CD4-positive, alpha-beta memory T cell (primary cell): ENCODE measurements around the gene ATG5. TPM values are rescaled to one million over a fixed set of nuclear protein-coding genes. Genes with fewer than 3 reads are reported as not detected.

Experiments
- CTCF ChIA-PET: fragments of 350-600 bp; sonication (Branson Sonifier 250); formaldehyde crosslinking; loops from one replicate; lab custom pipeline; 2021; ENCODE audit warnings: inconsistent platforms; ENCODE audit not compliant: partially characterized antibody; lab: Charles Lee
- POLR2A ChIA-PET: fragments of 350-600 bp; sonication (Branson Sonifier 250); formaldehyde crosslinking; loops from one replicate; lab custom pipeline; 2021; ENCODE audit not compliant: partially characterized antibody; lab: Charles Lee
- DNase-seq, 5 donors: peaks; one replicate each; pipeline versions ENCODE4 v3.0.0 to v3.0.0-alpha.2; 2020 to 2022; ENCODE audit warnings: mixed read lengths in 1 of 5
- H3K27ac ChIP-seq: one replicate; pipeline ENCODE4 v1.7.0; 2013; ENCODE audit warnings: low read depth, low read length
- H3K27me3 ChIP-seq: 2 replicates; pipeline ENCODE4 v1.7.0; 2013; ENCODE audit warnings: mild to moderate bottlenecking, low read length, moderate library complexity; ENCODE audit not compliant: insufficient read depth
- H3K36me3 ChIP-seq: 2 replicates; pipeline ENCODE4 v1.7.0; 2013; ENCODE audit warnings: mild to moderate bottlenecking, low read length, moderate library complexity; ENCODE audit not compliant: insufficient read depth
- H3K4me1 ChIP-seq: 2 replicates; pipeline ENCODE4 v1.7.0; 2013; ENCODE audit warnings: mild to moderate bottlenecking, low read length, moderate library complexity; ENCODE audit not compliant: insufficient read depth
- H3K4me3 ChIP-seq, 2 donors: one replicate each; pipeline ENCODE4 v1.7.0; 2013; ENCODE audit warnings: low read length in 2 of 2, mild to moderate bottlenecking in 1 of 2
- H3K9me3 ChIP-seq, 2 donors: one replicate each; pipeline ENCODE4 v1.7.0; 2013; ENCODE audit warnings: low read length in 2 of 2, control low read depth in 1 of 2; ENCODE audit not compliant: control insufficient read depth in 1 of 2
- H3K27ac Mint-ChIP-seq, 7 donors: one replicate each; pipeline ENCODE4 v1.8.0; 2020 to 2021; ENCODE audit warnings: mixed read lengths in 7 of 7, mild to moderate bottlenecking in 6 of 7, inconsistent platforms in 3 of 7, moderate library complexity in 3 of 7
- H3K27me3 Mint-ChIP-seq, 2 donors: one replicate each; pipeline ENCODE4 v1.8.0; 2020 to 2021; ENCODE audit warnings: mixed read lengths in 2 of 2
- H3K36me3 Mint-ChIP-seq, 2 donors: one replicate each; pipeline ENCODE4 v1.8.0; 2020 to 2021; ENCODE audit warnings: mixed read lengths in 2 of 2, inconsistent platforms in 1 of 2, mild to moderate bottlenecking in 1 of 2
- H3K4me1 Mint-ChIP-seq, 4 donors: one replicate each; pipeline ENCODE4 v1.8.0; 2020 to 2021; ENCODE audit warnings: mixed read lengths in 4 of 4, mild to moderate bottlenecking in 1 of 4
- H3K4me3 Mint-ChIP-seq, 8 donors: one replicate each; pipeline ENCODE4 v1.8.0; 2020 to 2021; ENCODE audit warnings: mixed read lengths in 8 of 8, mild to moderate bottlenecking in 7 of 8, moderate library complexity in 6 of 8, inconsistent platforms in 3 of 8
- H3K9me3 Mint-ChIP-seq, 8 donors: one replicate each; pipeline ENCODE4 v1.8.0; 2020 to 2021; ENCODE audit warnings: mixed read lengths in 8 of 8, mild to moderate bottlenecking in 5 of 8, inconsistent platforms in 3 of 8, moderate library complexity in 1 of 8
- intact Hi-C: fragments of 100-400 bp; cut with micrococcal nuclease; formaldehyde crosslinking; loops from one replicate; pipeline ENCODE4 v1.15.1; 2023
- polyA plus RNA-seq, 2 donors: library from polyadenylated mRNA; unstranded; fragments of 300-500 nt; fragmentation: Illumina TruSeq; gene quantifications; one replicate each; pipeline ENCODE4 v1.2.3, GENCODE V29; 2021
- total RNA-seq, 2 experiments: library from RNA; stranded (reverse); gene quantifications; one replicate each; pipeline ENCODE4 v1.2.3, GENCODE V29; 2021

ATG5 gene
- total and polyA plus RNA-seq, 4 experiments from 2014 or later: 26.8 to 49.7 (median 35.2) TPM

DNA sequence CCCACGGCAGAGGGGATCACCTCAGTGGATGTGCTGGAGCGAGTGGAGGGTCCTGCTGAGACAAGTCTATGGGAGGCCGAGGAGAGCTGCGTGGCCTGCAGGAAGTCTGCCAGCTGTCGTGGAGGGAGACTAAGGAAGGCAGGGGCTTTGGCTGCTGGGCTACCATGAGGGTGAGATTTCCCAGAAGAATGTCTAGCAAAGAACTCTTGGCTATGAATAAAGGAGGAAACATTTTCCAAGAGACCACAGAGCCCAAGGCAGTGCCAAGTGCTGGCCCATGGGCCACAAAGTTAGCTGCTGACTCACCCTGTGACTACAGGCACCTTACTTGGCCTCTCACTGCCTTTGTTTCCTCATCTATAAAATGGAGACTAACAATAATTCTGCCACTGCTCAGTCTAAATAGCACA, 166.0 kb downstream of the ATG5 start:
- intact Hi-C loops: no loop called here
- Histone ChIP-seq H3K27me3 (no peaks in the 10 kb centered on the region), H3K4me3 (no peak overlapping the region), H3K4me1 (peaks cover 21% of the 10 kb centered on the region), H3K27ac (no peak overlapping the region), H3K9me3 (no peaks in the 10 kb centered on the region), H3K36me3 (no peaks in the 10 kb centered on the region)
- Mint-ChIP-seq H3K36me3 (peaks cover 0 to under 1% of the 10 kb centered on the region in 2 donors), H3K27ac (no peak overlapping the region), H3K4me3 (no peak overlapping the region), H3K9me3 (no peaks in the 10 kb centered on the region), H3K27me3 (no peaks in the 10 kb centered on the region), H3K4me1 (peaks cover 21 to 40% (median 23%) of the 10 kb centered on the region in 4 donors)
- ChIA-PET CTCF (interaction anchor here (1.1 to 2.0 kb wide), 2 partner anchors 42 to 64 kb away, joined by 3 to 5 read pairs; no protein-coding TSS in a partner anchor), POLR2A (interaction anchor here (0.6 to 1.2 kb wide), 2 partner anchors 60 to 64 kb away, joined by 3 to 4 read pairs; no protein-coding TSS in a partner anchor)
- DNase-seq: no peak

DNA sequence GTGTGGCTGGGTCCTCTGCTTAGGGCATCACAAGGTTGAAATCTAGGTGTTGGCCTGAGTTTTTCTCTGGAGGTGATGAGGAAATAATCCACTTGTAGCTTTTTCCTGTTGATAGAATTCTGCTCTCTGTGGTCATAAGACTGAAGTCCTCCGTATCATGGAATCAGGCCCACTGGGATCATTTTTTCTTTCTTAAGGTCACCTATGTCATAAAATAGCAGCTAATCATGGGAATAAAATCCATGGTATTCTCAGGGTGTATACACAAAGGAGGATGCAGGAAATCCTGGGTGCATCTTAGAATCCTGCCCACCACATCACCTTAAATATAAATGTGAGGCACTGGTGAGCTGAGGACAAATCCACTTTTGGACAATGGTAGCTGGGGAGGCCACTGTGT, 166.7 kb downstream of the ATG5 start:
- H3K9me3 ChIP-seq: no peaks in the 10 kb centered on the region
- no peaks in the 10 kb centered on the region for H3K36me3 Mint-ChIP-seq
- H3K36me3 ChIP-seq: no peaks in the 10 kb centered on the region
- CTCF ChIA-PET: no interaction called here
- no peak overlapping the region for H3K4me3 ChIP-seq
- DNase-seq: no peak
- peaks cover 14 to 33% (median 16%) of the 10 kb centered on the region in 4 donors for H3K4me1 Mint-ChIP-seq
- H3K4me1 ChIP-seq: peaks cover 14% of the 10 kb centered on the region
- H3K27me3 Mint-ChIP-seq: no peaks in the 10 kb centered on the region
- no peak overlapping the region for H3K4me3 Mint-ChIP-seq
- peak overlapping the region in 1 of 7 donors; percentile 42 for H3K27ac Mint-ChIP-seq
- no peak overlapping the region for H3K27ac ChIP-seq
- intact Hi-C loops: no loop called here
- H3K27me3 ChIP-seq: no peaks in the 10 kb centered on the region
- POLR2A ChIA-PET: interaction anchor here (1.2 kb wide), 1 partner anchor 65 kb away, joined by 4 read pairs; no protein-coding TSS in a partner anchor
- no peaks in the 10 kb centered on the region for H3K9me3 Mint-ChIP-seq

DNA sequence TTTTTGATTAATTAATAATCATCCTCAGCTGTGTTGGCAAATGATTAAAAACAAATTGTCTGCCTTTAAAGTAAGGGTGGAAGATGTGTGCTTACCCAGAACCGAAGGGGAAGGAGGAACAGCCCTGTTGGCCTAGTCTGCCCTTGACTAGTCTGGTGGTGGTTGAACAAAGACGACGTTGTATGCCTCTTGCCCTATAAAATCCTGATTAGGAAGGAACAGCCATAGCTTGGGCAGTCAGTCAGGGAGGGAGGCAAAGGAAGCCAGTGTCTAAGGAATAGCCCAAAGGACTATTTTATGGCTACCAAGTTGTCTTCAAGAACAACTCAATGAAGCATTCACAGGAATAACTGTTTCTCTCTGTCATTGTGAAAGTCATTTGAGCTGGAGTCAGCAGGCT, 168.7 kb downstream of the ATG5 start:
- ChIA-PET CTCF (interaction anchor here (0.9 to 1.6 kb wide), 2 partner anchors 14 to 35 kb away, joined by 3 read pairs; no protein-coding TSS in a partner anchor), POLR2A (no interaction called here)
- intact Hi-C loops: no loop called here
- no peak for DNase-seq
- H3K27ac Mint-ChIP-seq: no peak overlapping the region
- no peaks in the 10 kb centered on the region for H3K4me1 ChIP-seq
- no peak overlapping the region for H3K4me3 Mint-ChIP-seq
- no peak overlapping the region for H3K27ac ChIP-seq
- H3K9me3 ChIP-seq: no peaks in the 10 kb centered on the region
- no peaks in the 10 kb centered on the region for H3K36me3 ChIP-seq
- H3K4me1 Mint-ChIP-seq: peaks cover 0 to 17% (median 3%) of the 10 kb centered on the region in 4 donors
- no peaks in the 10 kb centered on the region for H3K27me3 Mint-ChIP-seq
- H3K36me3 Mint-ChIP-seq: no peaks in the 10 kb centered on the region
- H3K9me3 Mint-ChIP-seq: no peaks in the 10 kb centered on the region
- H3K27me3 ChIP-seq: no peaks in the 10 kb centered on the region
- H3K4me3 ChIP-seq: no peak overlapping the region

DNA sequence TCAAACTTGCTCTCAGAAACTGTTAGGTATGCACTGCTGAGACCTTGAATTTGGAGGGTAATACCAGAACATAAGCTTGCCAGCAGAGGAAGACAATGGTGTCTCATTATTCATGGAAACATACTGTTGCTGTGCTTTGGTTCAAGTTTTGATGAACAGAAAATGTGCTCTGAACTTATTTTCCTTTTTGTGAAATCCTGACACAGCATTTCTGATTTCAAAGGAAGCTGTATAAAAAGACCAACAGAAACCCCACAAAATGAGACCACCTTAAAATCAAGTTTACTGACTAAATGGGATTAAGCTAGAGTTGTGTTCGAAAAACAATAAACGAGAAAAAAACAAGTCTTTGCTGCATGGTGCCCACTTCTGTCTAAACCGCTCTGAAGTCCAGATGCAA, 169.1 kb downstream of the ATG5 start:
- Mint-ChIP-seq H3K27me3 (no peaks in the 10 kb centered on the region), H3K36me3 (no peaks in the 10 kb centered on the region), H3K4me3 (no peak overlapping the region), H3K9me3 (no peaks in the 10 kb centered on the region), H3K4me1 (peaks cover 0 to 13% (median under 1%) of the 10 kb centered on the region in 4 donors), H3K27ac (no peak overlapping the region)
- H3K9me3 ChIP-seq: no peaks in the 10 kb centered on the region
- DNase-seq: no peak
- no peaks in the 10 kb centered on the region for H3K27me3 ChIP-seq
- intact Hi-C loops: no loop called here
- CTCF ChIA-PET: interaction anchor here (0.9 to 1.6 kb wide), 2 partner anchors 13 to 34 kb away, joined by 3 read pairs; no protein-coding TSS in a partner anchor
- no peaks in the 10 kb centered on the region for H3K4me1 ChIP-seq
- H3K4me3 ChIP-seq: no peak overlapping the region
- POLR2A ChIA-PET: no interaction called here
- no peaks in the 10 kb centered on the region for H3K36me3 ChIP-seq
- H3K27ac ChIP-seq: no peak overlapping the region

DNA sequence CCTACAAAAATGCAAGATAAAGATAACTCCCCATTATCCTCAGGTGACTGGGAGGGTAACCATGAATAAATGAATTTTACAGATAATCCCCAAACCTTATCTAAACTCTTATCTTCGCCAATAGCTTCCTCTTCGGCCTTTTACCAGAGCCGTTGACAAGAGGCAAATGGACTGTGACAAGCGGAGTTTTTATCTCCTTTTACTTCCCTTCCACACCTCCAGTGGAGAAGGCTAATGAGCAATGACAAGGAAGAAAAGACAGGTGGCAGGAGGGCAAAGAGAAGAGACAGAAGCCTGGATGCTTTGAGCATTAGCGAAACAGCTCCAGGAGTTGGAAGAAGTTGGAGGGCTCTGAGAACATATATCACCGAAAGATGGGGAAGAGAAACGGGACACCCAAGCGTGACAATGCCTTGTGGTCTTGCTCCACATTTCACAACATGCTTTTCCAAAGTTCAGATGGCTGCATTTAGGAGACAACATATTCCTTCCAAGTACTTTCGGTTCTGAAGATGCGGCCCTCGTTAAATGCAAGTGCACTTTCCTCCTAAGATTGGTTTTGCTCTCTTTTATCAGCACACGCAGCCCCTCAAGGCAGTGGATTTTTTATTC, 170.2 kb downstream of the ATG5 start:
- peaks cover 0 to 13% (median 3%) of the 10 kb centered on the region in 4 donors for H3K4me1 Mint-ChIP-seq
- H3K9me3 ChIP-seq: no peaks in the 10 kb centered on the region
- intact Hi-C loops: no loop called here
- POLR2A ChIA-PET: no interaction called here
- H3K27ac Mint-ChIP-seq: no peak overlapping the region
- H3K27me3 ChIP-seq: no peaks in the 10 kb centered on the region
- no peak overlapping the region for H3K27ac ChIP-seq
- H3K27me3 Mint-ChIP-seq: no peaks in the 10 kb centered on the region
- no peak overlapping the region for H3K4me3 Mint-ChIP-seq
- no peaks in the 10 kb centered on the region for H3K9me3 Mint-ChIP-seq
- H3K36me3 Mint-ChIP-seq: no peaks in the 10 kb centered on the region
- no peak for DNase-seq
- no peaks in the 10 kb centered on the region for H3K4me1 ChIP-seq
- H3K4me3 ChIP-seq: no peak overlapping the region
- CTCF ChIA-PET: interaction anchor here (1.2 to 1.3 kb wide), 2 partner anchors 69 to 70 kb away, joined by 3 read pairs; no protein-coding TSS in a partner anchor
- H3K36me3 ChIP-seq: no peaks in the 10 kb centered on the region

DNA sequence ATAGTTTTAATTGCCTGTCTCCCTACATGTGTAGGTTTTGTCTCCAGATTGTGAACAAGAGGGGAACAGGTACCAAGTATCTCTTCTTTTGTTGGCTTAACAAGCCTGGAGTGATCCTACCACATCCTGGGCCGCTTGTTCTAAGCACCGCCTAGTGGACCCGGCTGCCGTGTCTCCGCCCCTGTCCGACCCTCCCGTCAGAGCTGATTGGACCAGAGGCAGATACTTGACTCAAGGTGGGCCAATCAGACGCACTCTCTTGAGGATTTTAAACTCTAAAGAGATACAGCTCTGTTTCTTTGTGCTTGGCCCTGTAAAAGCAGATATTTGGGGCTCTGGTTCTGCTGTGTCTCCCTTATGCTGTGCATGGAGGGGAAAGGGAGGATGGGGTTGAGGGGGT, 171.2 kb downstream of the ATG5 start:
- H3K27me3 Mint-ChIP-seq: no peaks in the 10 kb centered on the region
- peaks cover 6% of the 10 kb centered on the region for H3K4me1 ChIP-seq
- CTCF ChIA-PET: interaction anchor here (1.2 to 1.7 kb wide), 3 partner anchors 9 to 71 kb away, joined by 3 to 5 read pairs (median 3); no protein-coding TSS in a partner anchor
- peaks cover 5 to 11% (median 6%) of the 10 kb centered on the region in 4 donors for H3K4me1 Mint-ChIP-seq
- H3K36me3 ChIP-seq: no peaks in the 10 kb centered on the region
- H3K9me3 ChIP-seq: no peaks in the 10 kb centered on the region
- no peak overlapping the region for H3K27ac ChIP-seq
- no peaks in the 10 kb centered on the region for H3K36me3 Mint-ChIP-seq
- POLR2A ChIA-PET: interaction anchor here (0.6 kb wide), 1 partner anchor 31 kb away, joined by 3 read pairs; no protein-coding TSS in a partner anchor
- no peak overlapping the region for H3K4me3 ChIP-seq
- no peaks in the 10 kb centered on the region for H3K27me3 ChIP-seq
- intact Hi-C loops: no loop called here
- H3K27ac Mint-ChIP-seq: no peak overlapping the region
- no peaks in the 10 kb centered on the region for H3K9me3 Mint-ChIP-seq
- DNase-seq: no peak
- no peak overlapping the region for H3K4me3 Mint-ChIP-seq

DNA sequence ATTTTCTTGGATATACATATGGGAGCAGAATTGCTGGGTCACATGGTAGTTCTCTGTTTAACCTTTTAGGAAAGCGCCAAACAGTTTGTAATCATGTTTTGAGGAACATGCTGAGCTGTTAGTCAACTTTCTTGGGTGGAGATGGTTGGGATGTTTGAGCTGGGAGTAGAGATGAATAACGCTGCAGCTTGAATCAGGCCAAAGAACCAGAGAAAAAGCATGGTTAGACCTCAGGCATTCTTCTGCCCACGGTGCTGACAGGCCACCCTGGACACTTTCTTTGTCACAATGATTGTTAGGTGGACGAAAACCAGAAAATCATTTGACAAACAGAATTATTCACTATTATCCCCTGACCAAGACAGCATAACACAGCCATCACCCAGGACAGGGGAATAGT, 172.6 kb downstream of the ATG5 start:
- Histone ChIP-seq H3K4me1 (peaks cover 12% of the 10 kb centered on the region), H3K4me3 (no peak overlapping the region), H3K9me3 (no peaks in the 10 kb centered on the region), H3K36me3 (no peaks in the 10 kb centered on the region), H3K27me3 (no peaks in the 10 kb centered on the region), H3K27ac (no peak overlapping the region)
- CTCF ChIA-PET: interaction anchor here (1.2 to 1.7 kb wide), 2 partner anchors 10 to 11 kb away, joined by 3 to 5 read pairs; no protein-coding TSS in a partner anchor
- no peaks in the 10 kb centered on the region for H3K9me3 Mint-ChIP-seq
- H3K4me3 Mint-ChIP-seq: no peak overlapping the region
- POLR2A ChIA-PET: interaction anchor here (0.7 to 1.0 kb wide), 3 partner anchors 11 to 50 kb away, joined by 3 read pairs; no protein-coding TSS in a partner anchor
- no peak for DNase-seq
- intact Hi-C loops: no loop called here
- no peaks in the 10 kb centered on the region for H3K36me3 Mint-ChIP-seq
- H3K4me1 Mint-ChIP-seq: peaks cover 9 to 19% (median 14%) of the 10 kb centered on the region in 4 donors
- H3K27me3 Mint-ChIP-seq: no peaks in the 10 kb centered on the region
- H3K27ac Mint-ChIP-seq: no peak overlapping the region
